Keratinocyte (primary cell): ENCODE measurements around the gene NBPF3. TPM values are rescaled to one million over a fixed set of nuclear protein-coding genes. Genes with fewer than 3 reads are reported as not detected.

Experiments
- DNase-seq: peaks from one replicate; pipeline ENCODE4 v3.0.0-alpha.2; 2011; ENCODE audit warnings: low read depth, missing footprints, low spot score
- FAIRE-seq: peaks from 2 replicates; lab custom pipeline; 2011; peaks lifted over from hg19 to GRCh38; lab: Jason Lieb, UNC
- H2AFZ ChIP-seq: 2 replicates; pipeline ENCODE4 v1.6.0; 2012; ENCODE audit warnings: low read length, control low read depth, inconsistent platforms; ENCODE audit not compliant: control insufficient read depth
- H3K27ac ChIP-seq: 2 replicates; pipeline ENCODE4 v1.5.1; 2011; ENCODE audit warnings: low read length; ENCODE audit not compliant: control insufficient read depth, insufficient read depth
- H3K27me3 ChIP-seq: 3 replicates; pipeline ENCODE4 v1.6.0; 2011; ENCODE audit warnings: low read length; ENCODE audit not compliant: control insufficient read depth, insufficient read depth; ENCODE audit errors: extremely low read depth
- H3K36me3 ChIP-seq, 2 experiments: 2 replicates in 1 of 2; 3 replicates in 1 of 2; pipeline ENCODE4 v1.5.1; 2011; ENCODE audit warnings: low read length in 2 of 2, mild to moderate bottlenecking in 1 of 2; ENCODE audit not compliant: control insufficient read depth in 2 of 2, insufficient read depth in 2 of 2; ENCODE audit errors: extremely low read depth in 1 of 2
- H3K4me1 ChIP-seq: 3 replicates; pipeline ENCODE4 v1.5.1; 2011; ENCODE audit warnings: low read length; ENCODE audit not compliant: control insufficient read depth, insufficient read depth; ENCODE audit errors: extremely low read depth
- H3K4me2 ChIP-seq: 3 replicates; pipeline ENCODE4 v1.6.0; 2011; ENCODE audit warnings: low read depth, low read length; ENCODE audit not compliant: control insufficient read depth, insufficient read depth; ENCODE audit errors: extremely low read depth
- H3K4me3 ChIP-seq, 3 experiments: fragments of 200-600 bp in 1 of 3; sonication (generic) in 1 of 3; 2 replicates in 2 of 3; 3 replicates in 1 of 3; pipeline ENCODE4 v1.5.1; 2011 to 2016; ENCODE audit warnings: low read length in 3 of 3, mild to moderate bottlenecking in 3 of 3, control low read depth in 2 of 3, inconsistent platforms in 1 of 3, low read depth in 1 of 3, mixed read lengths in 1 of 3, mixed run types in 1 of 3, moderate library complexity in 1 of 3; ENCODE audit not compliant: control insufficient read depth in 2 of 3, insufficient read depth in 2 of 3; ENCODE audit errors: extremely low read depth in 1 of 3
- H3K79me2 ChIP-seq: 2 replicates; pipeline ENCODE4 v1.6.0; 2012; ENCODE audit warnings: low read length; ENCODE audit not compliant: control insufficient read depth, insufficient read depth
- H3K9ac ChIP-seq: 3 replicates; pipeline ENCODE4 v1.6.0; 2011; ENCODE audit warnings: low read length; ENCODE audit not compliant: control insufficient read depth, insufficient read depth; ENCODE audit errors: extremely low read depth
- H3K9me1 ChIP-seq: 3 replicates; pipeline ENCODE4 v1.6.0; 2011; ENCODE audit warnings: low read length; ENCODE audit not compliant: control insufficient read depth, insufficient read depth; ENCODE audit errors: extremely low read depth
- H3K9me3 ChIP-seq: 2 replicates; pipeline ENCODE4 v1.5.1; 2012; ENCODE audit warnings: low read depth, low read length; ENCODE audit not compliant: control insufficient read depth
- H4K20me1 ChIP-seq: 3 replicates; pipeline ENCODE4 v1.6.0; 2011; ENCODE audit warnings: low read length; ENCODE audit not compliant: control insufficient read depth, insufficient read depth; ENCODE audit errors: extremely low read depth
- CTCF ChIP-seq, 3 experiments: IDR thresholded peaks in 1 of 3; conservative IDR thresholded peaks in 1 of 3; optimal IDR thresholded peaks in 1 of 3; 2 replicates in 2 of 3; 3 replicates in 1 of 3; pipeline versions ENCODE3 to v1.5.1; 2011; ENCODE audit warnings: low read length in 3 of 3, mild to moderate bottlenecking in 3 of 3, moderate library complexity in 2 of 3, control low read depth in 1 of 3, inconsistent platforms in 1 of 3; ENCODE audit not compliant: insufficient read depth in 2 of 3; ENCODE audit errors: extremely low read depth in 1 of 3
- EZH2 ChIP-seq: IDR thresholded peaks from one replicate; pipeline ENCODE4 v1.6.1; 2012; ENCODE audit warnings: inconsistent platforms, mild to moderate bottlenecking, low read length, moderate library complexity
- dilution Hi-C: fragments of 300-500 bp; cut with MboI; formaldehyde crosslinking; loops from one replicate; pipeline ENCODE4 v1.7.0; 2020; ENCODE audit warnings: low sequenced_read_pairs; ENCODE audit not compliant: extremely low pct_ligation_motif_present
- polyA plus RNA-seq, 5 experiments: library from polyadenylated mRNA; depleted of rRNA in 3 of 5; stranded (reverse) in 3 of 5; stranded (forward) in 1 of 5; unstranded in 1 of 5; fragments of >200 nt; gene quantifications; 1 replicate in 1 of 5; 2 replicates in 3 of 5; 3 replicates in 1 of 5; pipeline versions ENCODE4 v1.2.1 to v1.2.3, GENCODE V29; 2011 to 2012; ENCODE audit warnings: missing spikeins in 2 of 5, low read depth in 1 of 5, low replicate concordance in 1 of 5

NBPF3 gene
- polyA plus RNA-seq, 1 donor (not counting 4 experiments of a cell fraction or from before 2014, with no cell fraction given) = 6.8 TPM

- dilution Hi-C loops = no loop called here
- DNase-seq (no peak), FAIRE-seq (no peak)
- Histone ChIP-seq H3K9me1 (no peaks in the 10 kb centered on the region), H3K4me2 (no peak overlapping the region), H3K27ac (no peak overlapping the region), H3K79me2 (no peaks in the 10 kb centered on the region), H3K9me3 (no peaks in the 10 kb centered on the region), H3K36me3 (no peaks in the 10 kb centered on the region), H3K27me3 (no peaks in the 10 kb centered on the region), H2AFZ (no peak overlapping the region), H3K4me3 (no peak overlapping the region), H3K9ac (no peak overlapping the region), H4K20me1 (no peaks in the 10 kb centered on the region), H3K4me1 (no peaks in the 10 kb centered on the region)
- TF ChIP-seq CTCF (optimal IDR thresholded peaks at IDR 0.05 in 1 of 3, IDR thresholded peaks at IDR 0.05 in 1 of 3, conservative IDR thresholded peaks at IDR 0.05 in 1 of 3; ENCODE audit: extremely low read depth in 1 of 3, insufficient read depth in 2 of 3, low read length in 3 of 3) (no peak), EZH2 (no peak)
These were observed 84.3 kb downstream of the NBPF3 start for GRCh38 chr1:21524220-21524619.

- H3K36me3 ChIP-seq = no peaks in the 10 kb centered on the region
- FAIRE-seq = no peak
- TF ChIP-seq CTCF (optimal IDR thresholded peaks at IDR 0.05 in 1 of 3, IDR thresholded peaks at IDR 0.05 in 1 of 3, conservative IDR thresholded peaks at IDR 0.05 in 1 of 3; ENCODE audit: extremely low read depth in 1 of 3, insufficient read depth in 2 of 3, low read length in 3 of 3) (no peak), EZH2 (no peak)
- H3K27me3 ChIP-seq = peaks cover under 1% of the 10 kb centered on the region
- no peaks in the 10 kb centered on the region for H3K79me2 ChIP-seq
- H3K9me1 ChIP-seq = no peaks in the 10 kb centered on the region
- no peak for DNase-seq
- H3K4me2 ChIP-seq = no peak overlapping the region
- H3K4me3 ChIP-seq = no peak overlapping the region
- no peak overlapping the region for H3K27ac ChIP-seq
- dilution Hi-C loops = no loop called here
- H2AFZ ChIP-seq = no peak overlapping the region
- H3K9ac ChIP-seq = no peak overlapping the region
- H4K20me1 ChIP-seq = no peaks in the 10 kb centered on the region
- H3K9me3 ChIP-seq = no peaks in the 10 kb centered on the region
- H3K4me1 ChIP-seq = no peaks in the 10 kb centered on the region
These were observed 84.9 kb downstream of the NBPF3 start for GRCh38 chr1:21524686-21525339.
